22Rv1 (cell line): ENCODE measurements around the gene SOAT2.

Experiments used
- H3K27ac ChIP-seq: fragments of 450-650 bp; 2 replicates; pipeline ENCODE4 v1.5.1; 2017
- ZFX ChIP-seq: fragments of 450-650 bp; IDR thresholded peaks from 2 replicates; pipeline ENCODE4 v1.6.1; 2017; ENCODE audit warnings: antibody characterized with exemption, borderline replicate concordance
- TF ChIP-seq, protein P1 (sequence below): fragments of 450-650 bp; IDR thresholded peaks from 2 replicates; pipeline ENCODE4 v1.5.1; 2017; ENCODE audit warnings: mild to moderate bottlenecking

SOAT2 gene

DNA sequence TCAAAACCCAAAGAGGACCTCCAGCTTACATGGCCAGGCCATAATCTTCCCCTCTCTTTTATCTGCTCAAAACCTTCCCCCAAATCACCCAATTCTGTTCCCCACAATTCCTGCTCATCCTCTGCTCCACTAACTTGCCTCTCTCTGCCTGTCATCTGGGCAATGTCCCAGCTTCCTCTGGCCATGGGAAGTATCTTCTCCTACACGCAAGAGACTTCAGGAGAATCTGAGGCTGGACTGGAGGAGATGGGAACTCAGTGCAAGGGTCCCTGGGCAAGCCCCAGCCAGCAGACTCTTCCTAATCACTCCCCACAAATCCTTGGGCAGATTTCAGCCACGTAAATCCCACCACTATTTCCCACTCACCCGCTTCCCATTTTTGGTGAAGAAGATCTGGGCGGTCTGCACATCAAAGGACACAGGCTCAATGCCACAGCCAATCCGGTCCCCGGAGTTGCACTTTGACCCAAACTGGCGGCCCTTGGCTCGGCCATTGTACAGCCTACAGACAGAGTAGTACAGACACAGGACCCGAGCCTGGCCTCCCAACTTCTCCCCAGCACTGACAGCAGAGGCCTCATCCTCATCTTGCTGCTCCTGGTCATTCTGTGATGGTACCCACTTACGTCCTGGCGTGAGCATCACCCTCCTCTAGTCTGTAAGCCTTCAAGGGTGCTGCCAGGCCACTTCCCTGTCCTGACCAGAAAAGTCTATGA lies 28.8 kb upstream of the SOAT2 start:
- no peak for TF ChIP-seq ZFX
- TF ChIP-seq, protein P1, sequence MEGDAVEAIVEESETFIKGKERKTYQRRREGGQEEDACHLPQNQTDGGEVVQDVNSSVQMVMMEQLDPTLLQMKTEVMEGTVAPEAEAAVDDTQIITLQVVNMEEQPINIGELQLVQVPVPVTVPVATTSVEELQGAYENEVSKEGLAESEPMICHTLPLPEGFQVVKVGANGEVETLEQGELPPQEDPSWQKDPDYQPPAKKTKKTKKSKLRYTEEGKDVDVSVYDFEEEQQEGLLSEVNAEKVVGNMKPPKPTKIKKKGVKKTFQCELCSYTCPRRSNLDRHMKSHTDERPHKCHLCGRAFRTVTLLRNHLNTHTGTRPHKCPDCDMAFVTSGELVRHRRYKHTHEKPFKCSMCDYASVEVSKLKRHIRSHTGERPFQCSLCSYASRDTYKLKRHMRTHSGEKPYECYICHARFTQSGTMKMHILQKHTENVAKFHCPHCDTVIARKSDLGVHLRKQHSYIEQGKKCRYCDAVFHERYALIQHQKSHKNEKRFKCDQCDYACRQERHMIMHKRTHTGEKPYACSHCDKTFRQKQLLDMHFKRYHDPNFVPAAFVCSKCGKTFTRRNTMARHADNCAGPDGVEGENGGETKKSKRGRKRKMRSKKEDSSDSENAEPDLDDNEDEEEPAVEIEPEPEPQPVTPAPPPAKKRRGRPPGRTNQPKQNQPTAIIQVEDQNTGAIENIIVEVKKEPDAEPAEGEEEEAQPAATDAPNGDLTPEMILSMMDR, result no peak
- H3K27ac ChIP-seq, result peak overlapping the region; percentile 26

- no peak for TF ChIP-seq ZFX
- TF ChIP-seq, protein P1, result no peak
These were observed 28.3 kb upstream of the SOAT2 start for GRCh38 chr12:53074999-53075370.

GRCh38 chr12:53076461-53076860 lies 26.8 kb upstream of the SOAT2 start:
- no peak overlapping the region for H3K27ac ChIP-seq
- TF ChIP-seq ZFX, result no peak
- TF ChIP-seq, protein P1, result no peak

More at GRCh38 chr12:53074999-53075370, 28.3 kb upstream of the SOAT2 start:
- no peak overlapping the region for H3K27ac ChIP-seq

- no peak overlapping the region for H3K27ac ChIP-seq
- TF ChIP-seq ZFX, result no peak
- TF ChIP-seq, protein P1, result no peak
These were observed 26.3 kb upstream of the SOAT2 start for GRCh38 chr12:53077030-53077429.

DNA sequence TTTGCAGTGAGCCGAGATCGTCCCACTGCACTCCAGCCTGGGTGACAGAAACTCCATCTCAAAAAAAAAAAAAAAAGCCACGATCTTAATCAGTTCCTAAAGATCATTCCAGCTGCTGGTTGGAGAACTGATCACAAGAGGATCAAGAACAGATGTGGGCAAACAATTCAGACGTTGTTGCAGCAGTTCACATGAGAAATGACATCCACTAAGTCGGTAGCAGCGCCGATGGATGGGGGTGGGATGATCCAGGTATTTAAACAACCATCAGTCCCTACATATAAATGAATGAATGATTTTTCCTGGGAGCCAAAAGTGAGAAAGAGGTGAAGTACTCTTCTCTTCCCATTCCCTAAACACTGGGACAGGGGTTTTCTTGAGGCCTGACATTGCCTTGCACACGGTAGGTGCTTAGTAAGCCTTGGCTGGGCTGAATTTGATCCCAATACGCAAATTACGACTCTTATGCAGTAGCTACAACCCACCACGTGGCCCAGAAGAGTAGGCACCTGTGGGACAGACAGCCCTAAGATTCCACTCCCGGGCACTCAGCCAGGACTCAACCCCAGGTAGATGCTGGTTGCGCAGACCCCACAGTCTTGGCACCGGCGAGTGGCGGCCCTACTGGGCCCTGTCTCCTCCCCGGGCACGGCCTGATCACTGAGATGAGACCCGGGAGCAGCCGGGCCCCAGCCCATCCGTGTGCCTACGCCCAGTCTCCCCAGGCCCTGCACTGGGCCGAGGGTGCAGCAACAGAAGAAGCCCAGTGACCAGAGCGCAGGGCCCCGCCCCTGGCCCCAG lies 24.7 kb upstream of the SOAT2 start:
- TF ChIP-seq, protein P1, result no peak
- TF ChIP-seq ZFX, result no peak
- peak overlapping the region; percentile 89 for H3K27ac ChIP-seq

DNA sequence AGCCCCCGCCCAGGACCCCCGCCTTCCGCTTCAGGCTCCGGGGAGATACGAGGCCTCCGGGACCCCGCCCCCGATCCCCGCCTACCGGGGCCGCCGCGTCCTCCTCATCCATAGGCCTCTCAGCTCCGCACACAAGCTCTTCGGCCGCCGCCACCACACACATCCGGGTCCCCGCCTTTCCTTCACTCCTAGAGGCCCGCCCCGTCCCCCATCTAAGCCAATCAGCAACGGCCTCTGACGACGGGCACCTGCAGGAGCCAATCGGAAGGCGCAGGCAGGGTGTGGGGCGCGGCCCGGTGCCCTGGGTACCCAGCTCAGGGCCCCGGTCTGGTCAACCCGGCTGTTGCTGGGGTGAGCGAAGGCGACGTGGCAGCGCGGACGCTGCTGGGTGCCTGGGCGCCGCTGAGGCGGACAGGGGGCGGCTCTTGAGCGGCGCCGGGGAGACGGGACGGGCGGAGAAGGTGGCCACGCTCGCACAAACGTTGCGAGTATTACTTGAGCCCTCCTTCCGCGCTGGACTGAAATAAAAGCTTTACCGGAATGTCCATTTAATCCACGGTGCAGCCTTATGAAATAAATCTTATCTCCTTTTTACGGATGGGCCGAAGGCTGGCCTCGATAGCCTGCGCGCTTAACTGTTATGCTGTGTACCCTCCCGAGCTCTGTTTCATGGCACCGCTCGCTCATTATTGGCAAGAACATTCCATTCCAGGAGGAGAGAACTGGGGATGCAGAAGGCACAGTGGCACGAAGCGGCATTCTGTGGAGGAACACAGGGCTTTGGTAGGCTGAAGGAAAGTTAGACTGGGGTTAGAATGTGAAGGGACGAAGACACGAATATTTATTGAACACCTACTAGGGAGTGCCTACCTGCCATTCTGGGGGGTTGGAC lies 23.8 kb upstream of the SOAT2 start, which contains the start of gene SPRYD3:
TSS of gene SPRYD3 (minus strand) at position 165 of the 892 bp plus-strand sequence. CDS start at position 108, 57 bp downstream.
- TF ChIP-seq, protein P1, result no peak
- peak within 1 kb of the TSS; percentile 89 for H3K27ac ChIP-seq
